HepG2 (cell line): ENCODE measurements around the gene SLC8A2. TPM values are rescaled to one million over a fixed set of nuclear protein-coding genes. Genes with fewer than 3 reads are reported as not detected.

Experiments
- ATF7 ChIP-seq, 2 experiments: fragments of 450-650 bp in 1 of 2; sonication (generic) in 1 of 2; formaldehyde crosslinking in 1 of 2; IDR thresholded peaks; 2 replicates each; pipeline versions ENCODE4 v1.4.0 to v1.6.1; 2016 to 2020; ENCODE audit warnings: antibody characterized with exemption in 1 of 2, mild to moderate bottlenecking in 1 of 2, missing genetic modification reagents in 1 of 2
- DNMT3B ChIP-seq: conservative IDR thresholded peaks from 2 replicates; pipeline ENCODE4 v1.6.1; 2016; ENCODE audit warnings: missing biosample characterization, control low read depth
- GATAD1 ChIP-seq: IDR thresholded peaks from 2 replicates; pipeline ENCODE4 v1.6.1; 2016; ENCODE audit warnings: missing genetic modification reagents, missing compliant biosample characterization
- GMEB2 ChIP-seq: IDR thresholded peaks from 2 replicates; pipeline ENCODE4 v1.6.1; 2016; ENCODE audit warnings: missing biosample characterization, missing genetic modification reagents, low read depth
- HDAC1 ChIP-seq: sonication (generic); formaldehyde crosslinking; IDR thresholded peaks from 2 replicates; pipeline ENCODE4 v1.5.1; 2020; ENCODE audit warnings: mild to moderate bottlenecking, missing genetic modification reagents
- HNRNPLL ChIP-seq: fragments of 200-400 bp; formaldehyde crosslinking; IDR thresholded peaks from 2 replicates; pipeline ENCODE4 v1.6.1; 2017; ENCODE audit warnings: mild to moderate bottlenecking, low read depth, low read length; ENCODE audit not compliant: poor library complexity, severe bottlenecking
- JUND ChIP-seq: sonication (generic); formaldehyde crosslinking; IDR thresholded peaks from 2 replicates; pipeline ENCODE4 v1.8.0; 2022; ENCODE audit warnings: mild to moderate bottlenecking, missing genetic modification reagents
- NAIF1 ChIP-seq: sonication (generic); formaldehyde crosslinking; IDR thresholded peaks from 2 replicates; pipeline ENCODE4 v1.5.0; 2020; ENCODE audit warnings: mild to moderate bottlenecking, missing genetic modification reagents, borderline replicate concordance
- NCOR1 ChIP-seq: fragments of 200-600 bp; sonication (generic); IDR thresholded peaks from 2 replicates; pipeline ENCODE4 v1.7.0; 2017; ENCODE audit warnings: antibody characterized with exemption, low read length, borderline replicate concordance
- NRL ChIP-seq: sonication (generic); formaldehyde crosslinking; IDR thresholded peaks from 2 replicates; pipeline ENCODE4 v1.5.0; 2020; ENCODE audit warnings: missing genetic modification reagents, mild to moderate bottlenecking, moderate library complexity, borderline replicate concordance
- SALL1 ChIP-seq: sonication (generic); formaldehyde crosslinking; IDR thresholded peaks from 2 replicates; pipeline ENCODE4 v1.8.0; 2022; ENCODE audit warnings: mild to moderate bottlenecking, missing genetic modification reagents
- SNAPC5 ChIP-seq: sonication (generic); formaldehyde crosslinking; IDR thresholded peaks from 2 replicates; pipeline ENCODE4 v1.8.1; 2023; ENCODE audit warnings: mild to moderate bottlenecking, missing genetic modification reagents, borderline replicate concordance
- ZNF101 ChIP-seq: sonication (generic); formaldehyde crosslinking; IDR thresholded peaks from 2 replicates; pipeline ENCODE4 v1.4.0; 2020; ENCODE audit warnings: mild to moderate bottlenecking, low read depth, missing genetic modification reagents, borderline replicate concordance
- ZNF230 ChIP-seq: sonication (generic); formaldehyde crosslinking; IDR thresholded peaks from 2 replicates; pipeline ENCODE4 v1.4.0; 2020; ENCODE audit warnings: mild to moderate bottlenecking, missing genetic modification reagents
- ZNF512 ChIP-seq: sonication (generic); formaldehyde crosslinking; IDR thresholded peaks from 2 replicates; pipeline ENCODE4 v1.4.0; 2020; ENCODE audit warnings: mild to moderate bottlenecking, missing genetic modification reagents
- ZNF567 ChIP-seq: sonication (generic); formaldehyde crosslinking; IDR thresholded peaks from 2 replicates; pipeline ENCODE4 v1.8.1; 2023; ENCODE audit warnings: mild to moderate bottlenecking, missing genetic modification reagents, borderline replicate concordance
- ZNF780A ChIP-seq: sonication (generic); formaldehyde crosslinking; IDR thresholded peaks from 2 replicates; pipeline ENCODE4 v1.8.0; 2022; ENCODE audit warnings: mild to moderate bottlenecking, missing genetic modification reagents, moderate library complexity
- polyA plus RNA-seq, 8 experiments: library from polyadenylated mRNA; depleted of rRNA in 3 of 8; stranded (reverse) in 7 of 8; unstranded in 1 of 8; fragments of >200 nt; fragmentation: Illumina TruSeq in 4 of 8; extraction: Trizol in 4 of 8; gene quantifications; 2 replicates each; pipeline versions ENCODE4 v1.2.1 to v1.2.3, GENCODE V29; 2011 to 2016; ENCODE audit warnings: low read depth in 4 of 8, missing spikeins in 1 of 8, mixed read lengths in 1 of 8; ENCODE audit not compliant: insufficient read depth in 1 of 8
- total RNA-seq, 5 experiments: library from RNA; depleted of rRNA; stranded (reverse); fragments of >200 nt; fragmentation: Illumina TruSeq; extraction: Trizol; gene quantifications; 2 replicates each; pipeline ENCODE4 v1.2.3, GENCODE V29; 2016; ENCODE audit warnings: low read depth in 1 of 5
- TF ChIP-seq, protein P1 (sequence below): sonication (generic); formaldehyde crosslinking; IDR thresholded peaks from 2 replicates; pipeline ENCODE4 v1.9.0; 2022; ENCODE audit warnings: missing genetic modification reagents, mild to moderate bottlenecking, borderline replicate concordance
- TF ChIP-seq, protein P2 (sequence below): IDR thresholded peaks from 2 replicates; pipeline ENCODE4 v1.6.1; 2012; ENCODE audit warnings: inconsistent platforms
- TF ChIP-seq, protein P3 (sequence below): IDR thresholded peaks from 2 replicates; pipeline ENCODE4 v1.6.1; 2012; ENCODE audit warnings: low read length, improper control_type of control experiment

Gene SLC8A2
- total and polyA plus RNA-seq, 2 of the 13 experiments (the other 11 are each of a cell fraction or from before 2014, with no cell fraction given): 0.02 TPM; not detected in 1

DNA sequence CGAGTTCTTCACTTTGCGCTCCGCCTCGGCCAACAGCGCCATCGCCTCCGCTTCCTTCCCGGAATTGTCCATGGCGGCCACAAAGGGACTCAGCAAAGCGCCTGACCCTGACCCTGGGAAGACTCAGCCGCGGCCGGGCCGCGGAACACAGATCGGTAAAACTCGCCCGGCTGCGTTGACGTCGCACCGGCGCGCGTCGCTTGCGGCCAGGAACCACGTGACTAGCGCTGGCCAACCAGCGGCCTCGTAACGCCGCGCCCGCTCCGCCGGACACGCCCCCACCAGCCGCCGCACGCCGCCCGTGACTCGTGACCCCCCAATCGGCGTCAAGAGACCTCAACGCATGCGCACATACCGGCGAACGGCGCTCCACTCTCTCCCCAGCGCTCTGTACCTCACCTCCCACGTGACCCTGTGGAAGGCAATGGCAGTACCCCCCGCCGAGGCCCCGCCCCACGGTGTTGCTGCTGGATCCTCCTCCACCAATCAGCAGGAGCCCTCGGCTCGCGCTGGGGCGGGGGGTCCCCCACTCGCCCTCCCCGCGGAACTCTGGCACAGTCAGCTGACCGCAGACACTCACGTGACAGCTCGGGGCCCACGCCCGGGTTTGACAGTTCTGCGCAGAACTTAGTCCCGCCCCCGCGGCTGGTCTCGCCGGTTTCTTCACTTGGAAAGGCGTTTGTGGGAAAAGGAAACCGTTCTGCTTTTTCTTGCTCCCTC is 43.3 kb upstream of the SLC8A2 start, which contains the start of gene NAPA (continued):
- TF ChIP-seq GATAD1 (CRISPR knock-in tag) (peak; percentile 93), ZNF230 (0 out of 2 replicates have a peak, but pooled peaks have one; percentile 32), NRL (CRISPR knock-in tag) (peak; percentile 50; the same call in 1 of the 2 replicates), ZNF512 (no peak), GMEB2 (peak; percentile 84), JUND (no peak), NAIF1 (CRISPR knock-in tag) (peak; percentile 97), ATF7 (IDR thresholded peaks at IDR 0.05) (no peak), ATF7 (CRISPR knock-in tag; IDR thresholded peaks at IDR 0.05) (no peak; the same call in 1 of the 2 replicates), HDAC1 (peak; percentile 96), ZNF567 (CRISPR knock-in tag) (0 out of 2 replicates have a peak, but pooled peaks have one; percentile 12), ZNF780A (CRISPR knock-in tag) (no peak), SNAPC5 (CRISPR knock-in tag) (no peak), DNMT3B (CRISPR knock-in tag) (no peak), HNRNPLL (peak; percentile 100), ZNF101 (CRISPR knock-in tag) (no peak), NCOR1 (peak; percentile 45; the same call in 1 of the 2 replicates), SALL1 (CRISPR knock-in tag) (peak; percentile 53)
- TF ChIP-seq, protein P1, sequence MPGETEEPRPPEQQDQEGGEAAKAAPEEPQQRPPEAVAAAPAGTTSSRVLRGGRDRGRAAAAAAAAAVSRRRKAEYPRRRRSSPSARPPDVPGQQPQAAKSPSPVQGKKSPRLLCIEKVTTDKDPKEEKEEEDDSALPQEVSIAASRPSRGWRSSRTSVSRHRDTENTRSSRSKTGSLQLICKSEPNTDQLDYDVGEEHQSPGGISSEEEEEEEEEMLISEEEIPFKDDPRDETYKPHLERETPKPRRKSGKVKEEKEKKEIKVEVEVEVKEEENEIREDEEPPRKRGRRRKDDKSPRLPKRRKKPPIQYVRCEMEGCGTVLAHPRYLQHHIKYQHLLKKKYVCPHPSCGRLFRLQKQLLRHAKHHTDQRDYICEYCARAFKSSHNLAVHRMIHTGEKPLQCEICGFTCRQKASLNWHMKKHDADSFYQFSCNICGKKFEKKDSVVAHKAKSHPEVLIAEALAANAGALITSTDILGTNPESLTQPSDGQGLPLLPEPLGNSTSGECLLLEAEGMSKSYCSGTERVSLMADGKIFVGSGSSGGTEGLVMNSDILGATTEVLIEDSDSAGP (CRISPR knock-in tag): peak; percentile 81; the same call in 1 of the 2 replicates
- TF ChIP-seq, protein P2, sequence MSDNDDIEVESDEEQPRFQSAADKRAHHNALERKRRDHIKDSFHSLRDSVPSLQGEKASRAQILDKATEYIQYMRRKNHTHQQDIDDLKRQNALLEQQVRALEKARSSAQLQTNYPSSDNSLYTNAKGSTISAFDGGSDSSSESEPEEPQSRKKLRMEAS: peak; percentile 89
- TF ChIP-seq, protein P3, sequence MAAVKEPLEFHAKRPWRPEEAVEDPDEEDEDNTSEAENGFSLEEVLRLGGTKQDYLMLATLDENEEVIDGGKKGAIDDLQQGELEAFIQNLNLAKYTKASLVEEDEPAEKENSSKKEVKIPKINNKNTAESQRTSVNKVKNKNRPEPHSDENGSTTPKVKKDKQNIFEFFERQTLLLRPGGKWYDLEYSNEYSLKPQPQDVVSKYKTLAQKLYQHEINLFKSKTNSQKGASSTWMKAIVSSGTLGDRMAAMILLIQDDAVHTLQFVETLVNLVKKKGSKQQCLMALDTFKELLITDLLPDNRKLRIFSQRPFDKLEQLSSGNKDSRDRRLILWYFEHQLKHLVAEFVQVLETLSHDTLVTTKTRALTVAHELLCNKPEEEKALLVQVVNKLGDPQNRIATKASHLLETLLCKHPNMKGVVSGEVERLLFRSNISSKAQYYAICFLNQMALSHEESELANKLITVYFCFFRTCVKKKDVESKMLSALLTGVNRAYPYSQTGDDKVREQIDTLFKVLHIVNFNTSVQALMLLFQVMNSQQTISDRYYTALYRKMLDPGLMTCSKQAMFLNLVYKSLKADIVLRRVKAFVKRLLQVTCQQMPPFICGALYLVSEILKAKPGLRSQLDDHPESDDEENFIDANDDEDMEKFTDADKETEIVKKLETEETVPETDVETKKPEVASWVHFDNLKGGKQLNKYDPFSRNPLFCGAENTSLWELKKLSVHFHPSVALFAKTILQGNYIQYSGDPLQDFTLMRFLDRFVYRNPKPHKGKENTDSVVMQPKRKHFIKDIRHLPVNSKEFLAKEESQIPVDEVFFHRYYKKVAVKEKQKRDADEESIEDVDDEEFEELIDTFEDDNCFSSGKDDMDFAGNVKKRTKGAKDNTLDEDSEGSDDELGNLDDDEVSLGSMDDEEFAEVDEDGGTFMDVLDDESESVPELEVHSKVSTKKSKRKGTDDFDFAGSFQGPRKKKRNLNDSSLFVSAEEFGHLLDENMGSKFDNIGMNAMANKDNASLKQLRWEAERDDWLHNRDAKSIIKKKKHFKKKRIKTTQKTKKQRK: no peak
